ENCODE results near the gene CDKN2AIPNL.

GRCh38 chr5:134371834-134372340 is 39.8 kb downstream of the CDKN2AIPNL start:
- TF ChIP-seq POLR2A (IDR thresholded peaks at IDR 0.05) (no peak), CTCF (IDR thresholded peaks at IDR 0.05) (no peak)
